Stimulated activated CD8-positive, alpha-beta memory T cell treated with anti-CD3 and anti-CD28 coated beads, Interleukin-12 subunit alpha, Interleukin-12 subunit beta, amount 100 ng/mL, for 24 hours (primary cell): ENCODE data around the gene XRCC6.
A peak's percentile ranks its signal among the peaks of the same experiment; 100 is the strongest.
"Not testable (repeated sequence)": the region's sequence is repeated elsewhere in the genome, so short reads cannot be mapped to it uniquely, and the experiment has no call there.

Source experiments
- DNase-seq: peaks from one replicate; pipeline ENCODE4 v3.0.0-alpha.2; 2020; ENCODE audit errors: extremely low read depth

Gene XRCC6

DNA sequence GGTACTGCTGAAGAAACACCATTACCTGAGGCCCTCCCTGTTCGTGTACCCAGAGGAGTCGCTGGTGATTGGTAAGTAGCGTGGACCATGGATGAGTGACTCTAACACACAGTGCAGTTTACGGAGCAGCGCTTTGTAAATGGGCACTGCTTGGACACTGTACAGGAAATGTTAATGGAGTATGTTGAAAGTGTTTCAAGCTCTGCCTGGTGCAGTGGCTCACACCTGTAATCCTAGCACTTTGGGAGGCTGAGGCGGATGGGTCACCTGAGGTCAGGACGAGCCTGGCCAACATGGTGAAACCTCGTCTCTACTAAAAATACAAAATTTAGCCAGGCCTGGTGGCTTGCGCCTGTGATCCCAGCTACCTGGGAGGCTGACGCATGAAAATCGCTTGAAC is 29.7 kb downstream of the XRCC6 start:
- DNase-seq = no peak

DNA sequence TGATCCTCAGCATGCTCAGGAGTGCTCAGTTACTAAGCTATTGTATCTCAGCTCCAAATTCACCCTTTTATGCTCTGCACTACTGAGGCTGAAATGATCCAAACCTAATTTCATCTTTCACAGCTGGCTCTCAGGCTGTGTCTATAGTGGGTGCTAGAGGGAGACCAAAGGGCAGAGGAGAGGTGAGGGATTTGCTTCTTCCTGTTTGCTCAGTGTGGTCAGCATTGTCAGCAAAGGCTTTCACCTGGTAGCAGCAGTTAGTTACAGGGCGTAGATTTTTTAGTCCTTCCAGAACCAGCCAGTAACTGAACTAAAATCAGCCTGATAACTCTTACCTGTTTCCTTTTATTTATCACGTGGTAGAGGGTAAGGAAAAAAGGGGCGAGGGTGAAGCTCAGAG is 33.2 kb downstream of the XRCC6 start:
- no peak for DNase-seq

DNA sequence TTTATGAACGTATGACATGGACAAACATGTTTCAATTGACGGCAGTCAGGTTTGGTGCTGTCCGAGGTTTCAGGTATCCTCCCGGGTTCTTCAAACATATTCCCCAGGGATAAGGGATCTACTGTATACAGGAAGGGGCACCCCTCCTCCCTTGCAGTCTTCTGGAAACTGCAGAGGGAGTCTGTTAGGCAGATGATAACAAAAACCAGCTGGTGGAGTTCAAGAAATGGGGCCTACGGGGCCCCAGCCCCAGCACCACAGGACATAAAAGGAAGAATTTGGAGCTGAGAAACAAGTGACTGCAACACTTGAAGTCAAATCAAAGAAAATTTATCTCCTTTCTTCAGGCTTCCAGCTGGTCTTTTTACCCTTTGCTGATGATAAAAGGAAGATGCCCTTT is 35.5 kb downstream of the XRCC6 start:
- DNase-seq = no peak

GRCh38 chr22:41657709-41658108 is 36.6 kb downstream of the XRCC6 start:
- no peak for DNase-seq

DNA sequence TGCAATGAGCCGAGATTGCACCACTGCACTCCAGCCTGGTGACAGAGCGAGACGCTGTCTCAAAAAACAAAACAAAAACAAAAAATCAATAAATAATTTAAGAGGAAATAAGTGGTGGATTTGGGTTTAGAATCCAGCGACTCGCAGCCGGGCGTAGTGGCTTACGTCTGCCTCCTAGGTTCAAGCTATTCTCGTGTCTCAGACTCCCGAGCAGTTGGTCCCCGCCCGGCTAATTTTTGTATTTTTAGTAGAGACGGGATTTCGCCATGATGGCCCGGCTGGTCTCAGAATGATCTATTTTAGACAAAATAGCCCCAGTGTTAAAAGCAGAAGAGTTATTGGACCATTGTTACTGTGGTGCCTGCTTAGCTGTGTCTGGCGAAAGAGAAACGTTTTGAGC is 37.8 kb downstream of the XRCC6 start:
- no peak for DNase-seq

- no peak for DNase-seq
These were observed 38.8 kb downstream of the XRCC6 start for GRCh38 chr22:41659941-41660340.

DNA sequence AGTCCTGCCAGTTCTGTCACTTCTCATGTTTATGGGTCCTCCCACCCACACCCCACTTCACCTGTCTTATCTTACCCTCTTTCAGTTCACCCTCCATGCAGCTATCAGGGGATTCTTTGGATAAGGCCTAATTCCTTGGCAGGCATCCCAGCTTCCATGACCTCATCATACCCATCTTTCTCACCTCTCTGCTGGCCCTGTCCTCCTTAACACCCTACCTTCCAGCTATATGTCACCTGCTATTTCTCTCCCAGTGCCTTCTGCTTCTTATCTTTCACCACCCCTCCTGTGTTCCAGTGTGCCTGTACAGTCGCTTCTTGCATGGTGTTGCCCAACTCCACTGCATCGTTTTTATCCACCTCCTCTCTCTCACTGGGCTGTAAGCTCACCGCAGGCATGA is 39.3 kb downstream of the XRCC6 start:
- no peak for DNase-seq

GRCh38 chr22:41661088-41661487 is 40.0 kb downstream of the XRCC6 start:
- no peak for DNase-seq

- DNase-seq = no peak
These were observed 40.6 kb downstream of the XRCC6 start for GRCh38 chr22:41661713-41662112.

GRCh38 chr22:41663594-41663993 is 42.5 kb downstream of the XRCC6 start:
- not testable (repeated sequence) for DNase-seq

- DNase-seq = no peak
These were observed 43.4 kb downstream of the XRCC6 start for GRCh38 chr22:41664490-41664889.

DNA sequence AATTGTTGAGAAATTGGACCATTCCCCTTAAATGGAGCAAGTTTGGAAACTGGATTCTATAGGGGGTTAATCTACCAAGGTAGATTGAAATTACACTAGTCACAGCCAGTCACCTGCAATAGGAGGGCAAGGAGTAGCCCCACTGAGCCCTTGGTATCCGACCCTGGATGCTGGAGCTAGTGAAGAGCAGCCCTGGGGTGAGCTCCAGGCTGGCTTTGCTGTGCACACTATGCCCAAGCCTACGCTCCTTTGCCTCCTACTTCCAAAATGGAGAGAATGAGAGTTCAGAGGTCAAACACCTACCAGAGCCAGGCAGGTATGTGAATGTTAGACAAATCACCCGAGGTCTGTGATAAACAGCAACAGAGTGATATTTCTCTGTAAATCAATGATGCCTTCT is 43.9 kb downstream of the XRCC6 start:
- no peak for DNase-seq

- no peak for DNase-seq
These were observed 48.1 kb downstream of the XRCC6 start for GRCh38 chr22:41668971-41669911.

DNA sequence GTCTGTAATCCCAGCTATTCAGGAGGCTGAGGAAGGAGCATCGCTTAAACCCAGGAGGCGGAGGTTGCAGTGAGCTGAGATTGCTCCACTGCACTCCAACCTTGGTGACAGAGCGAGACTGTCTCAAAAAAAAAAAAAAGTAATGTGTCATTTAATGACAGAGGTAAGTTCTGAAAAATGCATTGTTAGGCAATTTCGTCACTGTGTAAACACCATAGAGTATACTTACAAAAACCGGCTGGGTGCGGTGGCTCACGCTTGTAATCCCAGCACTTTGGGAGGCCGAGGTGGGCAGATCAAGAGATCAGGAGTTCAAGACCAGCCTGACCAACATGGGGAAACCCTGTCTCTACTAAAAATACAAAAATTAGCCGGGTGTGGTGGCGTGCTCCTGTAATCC is 51.0 kb downstream of the XRCC6 start:
- DNase-seq = not testable (repeated sequence)

DNA sequence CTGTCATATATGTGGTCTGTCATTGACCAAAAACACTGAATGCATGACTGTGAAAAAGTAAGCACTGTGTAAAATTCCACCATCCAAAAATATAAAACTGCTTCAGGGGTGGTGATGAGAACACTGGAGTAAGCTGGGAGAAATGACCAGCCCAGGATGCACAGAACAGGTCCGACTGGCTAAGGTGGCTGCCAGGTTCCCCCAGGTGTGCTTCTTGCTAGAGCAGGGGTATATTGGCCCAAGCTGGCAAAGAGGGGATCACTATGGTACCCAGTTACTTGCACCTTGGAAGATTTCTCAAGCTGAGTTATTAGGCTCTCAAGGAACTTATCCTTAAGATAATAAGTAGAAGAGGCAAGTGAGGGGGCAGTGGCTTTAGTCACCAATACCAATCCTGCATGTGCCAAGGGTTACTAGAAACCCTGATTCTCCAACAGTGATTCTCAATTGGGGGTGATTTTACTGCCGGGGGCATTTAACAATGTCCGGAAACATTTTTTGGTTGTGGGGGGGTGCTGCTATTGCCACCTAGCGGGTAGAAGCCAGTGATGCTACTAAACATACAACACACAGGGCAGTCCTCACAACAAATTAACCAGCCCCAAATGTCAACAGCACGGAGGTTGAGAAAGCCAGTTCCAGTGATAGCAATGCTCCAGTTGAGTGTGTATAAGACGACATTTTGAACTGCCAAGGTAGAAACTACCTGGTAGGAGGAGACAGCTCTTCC is 51.9 kb downstream of the XRCC6 start:
- no peak for DNase-seq

- no peak for DNase-seq
These were observed 53.8 kb downstream of the XRCC6 start for GRCh38 chr22:41674846-41675340.

DNA sequence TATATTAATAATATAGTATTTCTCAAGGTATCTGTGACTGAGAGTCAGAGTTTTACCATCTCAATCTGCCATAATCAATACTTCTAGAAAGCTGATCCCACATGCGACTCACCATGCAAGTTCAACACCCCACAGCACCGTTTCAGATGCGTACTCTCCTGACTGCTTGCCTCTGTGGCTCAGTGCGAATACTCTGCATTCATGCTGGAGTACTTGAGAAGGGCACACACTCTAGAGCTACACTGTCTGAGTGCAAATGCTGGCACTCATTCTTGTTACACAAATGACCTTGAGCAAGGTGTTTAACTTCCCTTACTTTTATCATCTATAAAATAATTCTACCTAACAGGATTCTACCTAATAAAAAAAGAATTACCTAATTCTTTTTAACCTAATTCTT is 55.0 kb downstream of the XRCC6 start:
- DNase-seq = no peak

DNA sequence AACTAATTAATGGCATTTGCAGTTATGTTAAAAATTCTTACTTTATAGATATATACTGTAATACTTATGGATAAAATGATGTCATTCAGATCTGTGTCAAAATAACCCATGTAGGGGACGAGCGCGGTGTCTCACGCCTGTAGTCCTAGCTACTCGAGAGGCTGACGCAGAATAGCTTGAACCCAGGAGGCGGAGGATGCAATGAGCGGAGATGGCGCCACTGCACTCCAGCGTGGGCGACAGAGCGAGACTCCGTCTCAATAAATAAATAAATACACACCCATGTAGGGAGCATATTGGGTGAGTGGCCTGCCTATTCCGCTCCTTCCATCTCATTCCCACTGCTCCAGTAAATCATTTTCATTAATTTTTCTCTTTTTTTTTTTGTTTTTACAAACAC is 60.5 kb downstream of the XRCC6 start:
- DNase-seq = no peak

- peak; percentile 54 for DNase-seq
These were observed 61.1 kb downstream of the XRCC6 start for GRCh38 chr22:41682033-41682807.

- no peak for DNase-seq
These were observed 62.0 kb downstream of the XRCC6 start for GRCh38 chr22:41683052-41683451.

- no peak for DNase-seq
These were observed 62.5 kb downstream of the XRCC6 start for GRCh38 chr22:41683616-41684015.

- DNase-seq = no peak
These were observed 63.1 kb downstream of the XRCC6 start for GRCh38 chr22:41684194-41684593.
